Retina (tissue), 1 donor: ENCODE data around the gene RYR2.
"Not testable (repeated sequence)": the region's sequence is repeated elsewhere in the genome, so short reads cannot be mapped to it uniquely, and the experiment has no call there.

Experiments used
- DNase-seq: peaks from one replicate; pipeline ENCODE4 v3.0.0-alpha.2; 2016

RYR2 gene

DNA sequence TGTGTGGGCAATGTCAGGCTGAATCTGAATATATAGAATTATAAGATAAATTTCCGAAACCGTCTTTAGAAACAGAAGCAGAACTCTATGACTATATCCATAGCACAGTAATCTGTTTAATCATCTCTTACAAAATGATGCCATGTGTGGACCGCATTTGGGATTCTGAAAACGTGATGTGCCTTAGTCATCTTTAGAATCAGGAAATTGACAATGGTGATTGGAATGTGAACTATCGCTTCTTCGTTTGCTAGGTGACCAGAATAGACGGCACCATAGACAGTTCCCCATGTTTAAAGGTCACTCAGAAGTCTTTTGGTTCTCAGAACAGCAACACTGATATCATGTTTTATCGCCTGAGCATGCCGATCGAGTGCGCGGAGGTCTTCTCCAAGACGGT, 548.4 kb downstream of the RYR2 start:
- no peak for DNase-seq

DNA sequence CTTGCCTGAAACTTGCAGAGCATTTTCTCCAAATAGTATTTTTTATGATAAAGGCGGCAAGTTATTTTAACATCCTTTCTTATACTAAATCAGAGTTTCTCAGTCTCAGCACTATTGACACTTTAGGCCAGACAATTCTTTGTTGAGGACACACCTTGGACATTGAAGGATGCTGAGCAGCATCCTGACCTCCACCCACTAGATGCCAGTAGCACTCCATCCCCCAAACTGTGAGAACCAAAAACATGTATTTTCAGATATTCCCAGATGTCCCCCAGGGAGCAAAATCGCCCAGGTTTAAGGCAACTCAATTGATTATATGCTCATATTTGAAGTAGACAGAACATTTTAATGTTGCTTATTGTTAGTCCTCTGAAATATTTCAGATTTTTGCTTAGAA, 549.4 kb downstream of the RYR2 start:
- DNase-seq, result no peak

DNA sequence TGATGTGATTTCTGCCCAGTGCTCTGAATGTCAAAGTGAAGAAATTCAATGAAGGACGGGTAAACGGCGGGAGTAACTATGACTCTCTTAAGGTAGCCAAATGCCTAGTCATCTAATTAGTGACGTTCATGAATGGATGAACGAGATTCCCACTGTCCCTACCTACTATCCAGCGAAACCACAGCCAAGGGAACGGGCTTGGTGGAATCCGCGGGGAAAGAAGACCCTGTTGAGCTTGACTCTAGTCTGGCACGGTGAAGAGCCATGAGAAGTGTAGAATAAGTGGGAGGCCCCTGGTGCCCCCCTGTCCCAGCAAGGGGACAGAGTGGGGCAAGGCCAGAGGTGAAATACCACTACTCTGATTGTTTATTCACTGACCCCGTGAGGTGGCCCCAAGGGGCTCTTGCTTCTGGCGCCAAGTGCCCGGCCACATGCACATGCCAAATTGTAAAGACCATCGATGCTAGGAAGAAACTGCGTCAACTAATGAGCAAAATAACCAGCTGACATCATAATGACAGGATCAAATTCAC, 561.1 kb downstream of the RYR2 start:
- DNase-seq, result not testable (repeated sequence)

DNA sequence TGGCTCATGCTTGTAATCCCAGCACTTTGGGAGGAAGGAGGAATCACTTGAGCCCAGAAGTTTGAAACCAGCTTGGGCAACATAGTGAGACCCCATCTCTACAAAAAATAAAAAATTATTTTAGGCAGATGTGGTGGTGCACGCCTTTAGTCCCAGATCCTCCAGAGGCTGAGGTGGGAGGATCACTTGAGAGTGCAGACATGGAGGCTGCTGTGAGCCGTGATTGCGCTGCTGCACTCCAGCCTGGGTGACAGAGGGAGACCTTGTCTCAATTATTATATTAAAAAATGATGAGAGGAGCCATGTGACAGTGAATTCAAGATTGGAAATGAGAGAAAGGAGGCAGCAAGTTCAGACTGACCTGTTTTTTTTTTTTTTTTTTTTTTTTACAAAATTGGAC, 566.4 kb downstream of the RYR2 start:
- no peak for DNase-seq

DNA sequence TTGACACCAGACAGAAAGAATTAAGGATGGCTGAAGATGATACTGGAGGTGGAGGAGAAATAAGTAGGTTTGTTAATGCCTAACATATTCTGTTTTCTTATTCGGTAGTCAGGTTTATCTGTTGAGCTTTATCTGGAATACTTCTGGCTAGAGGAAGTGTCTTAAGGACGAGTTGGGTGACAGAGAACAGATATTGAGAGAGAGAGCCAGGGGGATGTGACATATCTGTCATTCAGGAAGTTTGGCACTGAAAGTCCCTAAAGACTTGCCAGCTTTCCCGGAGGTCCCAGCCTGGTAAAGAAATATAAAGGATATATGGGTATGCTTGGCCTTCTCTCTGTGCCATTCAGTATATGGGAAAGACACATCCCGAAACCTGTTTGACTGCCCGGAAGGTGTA, 568.2 kb downstream of the RYR2 start:
- no peak for DNase-seq

DNA sequence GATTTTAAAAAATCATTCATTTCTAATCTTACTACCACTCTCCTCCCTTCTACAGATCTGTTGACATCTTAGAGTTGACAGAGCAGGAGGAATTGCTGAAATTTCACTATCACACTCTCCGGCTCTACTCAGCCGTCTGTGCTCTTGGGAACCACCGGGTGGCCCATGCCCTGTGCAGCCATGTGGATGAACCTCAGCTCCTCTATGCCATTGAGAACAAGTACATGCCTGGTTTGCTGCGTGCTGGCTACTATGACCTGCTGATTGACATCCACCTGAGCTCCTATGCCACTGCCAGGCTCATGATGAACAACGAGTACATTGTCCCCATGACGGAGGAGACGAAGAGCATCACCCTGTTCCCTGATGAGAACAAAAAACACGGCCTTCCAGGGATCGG, 572.0 kb downstream of the RYR2 start:
- DNase-seq, result peak; percentile 15

DNA sequence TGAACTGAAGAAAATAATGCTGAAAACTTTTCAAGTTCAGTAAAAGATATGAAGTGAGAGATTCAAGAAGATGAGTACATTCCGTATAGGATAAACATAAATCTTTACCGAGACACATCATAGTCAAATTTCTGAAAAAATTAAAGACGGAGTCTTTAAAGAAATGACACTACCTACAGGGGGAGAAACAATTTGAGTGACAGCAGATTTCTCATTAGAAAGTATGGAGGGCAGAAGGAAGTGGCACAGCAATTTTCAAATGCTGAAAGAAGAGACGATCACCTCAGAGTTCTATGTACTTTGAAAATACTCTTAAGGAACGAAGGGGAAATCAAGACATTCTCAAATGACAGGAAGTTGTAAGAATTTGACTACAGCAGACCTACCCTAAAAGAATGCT, 577.6 kb downstream of the RYR2 start:
- no peak for DNase-seq

DNA sequence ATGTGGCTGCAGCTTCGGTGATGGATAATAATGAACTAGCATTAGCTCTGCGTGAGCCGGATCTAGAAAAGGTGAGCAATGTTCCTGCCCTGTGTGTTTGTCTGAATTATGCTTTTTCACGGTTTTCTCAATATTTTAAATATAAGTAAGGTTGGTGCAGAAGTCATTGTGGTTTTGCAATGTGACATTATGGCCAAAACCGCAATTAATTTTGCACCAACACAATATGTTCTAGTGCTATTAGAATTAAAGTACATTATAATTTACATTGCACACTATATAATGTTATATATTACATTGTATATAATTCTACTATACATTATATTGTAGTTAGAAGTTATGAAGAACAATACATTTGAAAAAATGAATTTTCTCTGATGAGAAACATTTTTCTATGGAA, 592.9 kb downstream of the RYR2 start:
- no peak for DNase-seq

DNA sequence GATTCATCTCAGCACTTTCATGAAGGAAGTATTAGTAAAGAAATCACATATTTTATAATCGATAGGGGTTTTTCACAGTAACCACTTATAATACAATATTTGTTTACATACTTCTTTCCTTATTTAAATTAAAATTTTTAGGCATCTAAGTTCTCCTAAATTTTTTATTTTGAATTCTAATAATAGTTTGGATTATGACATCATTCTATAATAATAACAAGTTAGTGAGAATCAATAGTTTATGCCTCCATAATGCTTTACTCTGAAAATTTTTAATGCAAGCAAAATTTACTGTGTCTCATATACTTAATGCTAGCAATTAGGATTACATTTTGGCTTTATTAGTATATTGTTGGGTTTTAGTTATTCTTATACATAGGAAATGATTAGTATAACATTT, 596.6 kb downstream of the RYR2 start:
- DNase-seq, result no peak

DNA sequence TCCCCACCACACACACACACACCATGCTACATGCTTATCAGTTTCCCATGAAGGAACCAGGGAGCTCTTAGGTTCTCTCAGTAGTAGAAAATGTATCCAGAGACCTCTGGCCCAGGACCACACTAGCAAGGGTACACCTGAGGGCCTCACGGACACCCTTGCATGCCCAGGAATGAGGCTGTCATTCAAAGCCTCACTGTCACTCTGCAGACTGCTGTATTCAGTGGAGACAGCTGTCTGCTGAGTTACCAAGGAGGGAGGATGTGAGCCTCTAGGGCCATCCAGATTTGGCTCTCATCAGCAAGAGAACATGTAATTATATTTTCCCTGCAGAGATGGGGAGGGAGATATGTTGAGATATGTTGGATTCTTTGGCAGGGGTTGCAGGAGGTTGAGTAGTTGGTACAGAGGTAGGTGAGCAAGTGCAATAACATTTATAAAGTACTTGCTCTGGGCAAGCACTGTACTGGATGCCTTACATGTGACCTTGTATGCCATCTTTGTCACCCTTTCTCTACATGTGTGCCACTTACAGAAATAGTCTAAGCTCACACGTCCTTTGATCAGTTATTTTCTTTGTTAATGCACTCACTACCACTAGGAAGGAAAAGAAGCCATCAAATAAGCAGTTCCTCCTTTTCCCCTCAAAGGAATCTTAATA, 598.2 kb downstream of the RYR2 start:
- DNase-seq, result no peak

DNA sequence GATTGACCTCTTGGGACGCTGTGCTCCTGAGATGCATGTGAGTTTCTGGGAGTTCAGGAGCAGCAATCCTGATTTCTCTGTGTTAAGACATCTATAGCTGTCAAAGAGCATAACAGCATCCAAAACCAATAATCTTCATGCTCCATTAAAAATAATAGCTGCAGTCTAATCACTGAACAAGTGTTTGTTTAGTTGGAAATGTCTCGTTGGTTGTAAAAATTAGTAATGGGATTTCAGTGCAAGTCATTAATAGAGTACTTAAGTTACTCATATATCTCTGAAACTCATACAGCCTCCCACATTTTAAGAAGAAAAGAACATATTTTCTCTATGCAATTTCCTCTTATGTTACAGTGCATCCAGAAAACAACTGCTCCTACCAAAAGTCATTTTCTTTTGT, 599.0 kb downstream of the RYR2 start:
- DNase-seq, result no peak

DNA sequence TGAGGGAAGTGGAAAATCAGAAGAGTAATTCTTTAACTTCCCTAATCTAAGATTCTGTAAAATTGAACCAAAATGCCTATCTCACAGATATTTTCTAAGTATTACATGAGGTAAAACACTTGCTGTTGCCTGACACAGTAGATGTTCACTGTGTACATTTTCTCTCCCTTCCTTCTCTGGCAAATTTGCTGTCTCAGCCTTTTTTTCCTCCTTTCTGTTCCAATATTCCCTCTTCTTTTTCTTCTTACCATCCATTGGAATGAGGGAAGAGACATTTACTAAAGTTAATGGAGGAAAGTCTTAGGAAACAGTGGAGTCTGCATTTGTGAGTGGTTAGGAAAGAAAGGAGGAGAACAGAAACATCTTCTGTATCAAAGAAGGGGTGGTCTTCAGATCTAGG, 608.8 kb downstream of the RYR2 start:
- DNase-seq, result no peak

DNA sequence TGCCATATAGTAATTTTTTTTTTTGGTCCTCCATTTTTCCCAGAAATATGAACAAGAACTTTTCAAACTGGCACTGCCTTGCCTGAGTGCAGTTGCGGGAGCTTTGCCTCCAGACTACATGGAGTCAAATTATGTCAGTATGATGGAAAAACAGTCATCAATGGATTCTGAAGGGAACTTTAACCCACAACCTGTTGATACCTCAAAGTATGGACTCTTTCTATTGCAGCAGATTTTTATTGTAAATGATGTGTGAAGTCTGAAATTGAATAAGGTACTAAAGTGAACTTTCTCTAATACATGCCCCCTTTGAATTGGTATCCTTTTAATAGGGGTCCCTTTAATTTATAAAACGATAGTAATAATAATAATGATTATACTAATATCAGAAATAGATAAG, 613.8 kb downstream of the RYR2 start:
- no peak for DNase-seq

DNA sequence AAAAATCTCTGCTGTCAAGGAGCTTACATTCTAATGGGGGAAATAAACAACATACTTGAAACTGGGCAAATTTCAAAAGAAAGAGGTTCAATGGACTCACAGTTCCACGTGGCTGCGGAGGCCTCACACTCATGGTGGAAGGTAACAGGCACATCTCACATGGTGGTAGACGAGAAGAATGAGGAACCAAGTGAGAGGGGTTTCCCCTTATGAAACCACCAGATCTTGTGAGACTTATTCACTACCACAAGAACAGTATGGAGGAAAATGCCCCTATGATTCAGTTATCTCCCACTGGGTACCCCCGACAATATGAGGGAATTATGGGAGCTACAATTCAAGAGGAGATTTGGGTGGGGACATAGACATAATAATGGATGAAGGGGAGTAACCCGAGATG, 622.4 kb downstream of the RYR2 start:
- DNase-seq, result no peak

DNA sequence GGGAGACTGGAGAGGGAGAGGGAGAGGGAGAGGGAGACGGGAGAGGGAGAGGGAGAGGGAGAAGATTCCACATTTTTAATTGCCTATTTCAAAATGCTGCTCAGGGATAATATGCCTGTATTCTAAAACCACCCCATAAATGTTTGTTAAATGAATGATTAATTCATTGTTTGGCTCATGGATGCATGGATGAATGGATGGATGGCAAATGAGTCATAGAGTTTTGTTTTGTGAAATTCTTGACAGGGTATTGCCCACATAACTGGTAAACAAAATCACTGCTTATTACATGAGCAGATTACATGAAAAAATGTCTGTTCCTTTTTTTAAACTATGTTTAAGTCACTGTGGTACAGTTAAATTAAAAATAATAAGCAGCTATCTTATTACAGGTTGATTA, 628.3 kb downstream of the RYR2 start:
- DNase-seq, result no peak

DNA sequence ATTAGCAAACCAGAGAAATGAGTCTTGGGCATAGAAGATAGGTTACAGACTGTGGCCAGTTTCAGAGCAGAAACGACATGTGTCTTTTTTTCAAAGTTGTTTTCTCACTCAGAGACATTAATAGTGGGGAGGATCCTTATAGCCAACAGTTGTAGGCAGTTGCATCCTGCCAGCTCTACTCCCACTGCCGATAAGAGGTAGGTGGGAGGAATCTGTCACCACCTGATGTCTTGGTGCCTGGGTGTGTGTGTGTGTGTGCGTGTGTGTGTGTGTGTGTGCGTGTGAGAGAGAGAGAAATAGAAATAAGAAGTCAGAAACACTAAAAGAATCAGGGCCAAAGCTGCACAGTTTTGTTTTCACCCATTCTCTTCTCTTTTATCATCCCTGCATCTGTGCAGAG, 629.3 kb downstream of the RYR2 start:
- no peak for DNase-seq

DNA sequence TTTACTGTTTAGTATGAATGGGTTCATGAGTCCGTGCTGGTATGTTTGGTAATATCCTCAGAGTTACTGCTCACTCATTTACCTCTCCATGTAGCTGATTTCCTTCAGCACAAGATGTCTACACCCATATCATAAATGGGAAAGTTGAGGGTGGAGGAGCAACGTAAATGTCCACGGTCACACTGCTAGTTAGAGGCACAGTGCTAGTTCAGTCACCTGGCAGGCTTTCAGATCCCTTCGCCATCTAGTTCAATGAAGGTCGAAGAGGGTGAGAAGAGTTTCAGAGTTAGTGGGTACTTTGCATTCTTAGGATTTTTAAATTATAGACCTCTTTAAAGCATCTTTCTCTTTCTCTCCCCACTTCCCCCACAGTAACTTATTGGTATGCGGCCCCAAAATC, 630.0 kb downstream of the RYR2 start:
- no peak for DNase-seq

DNA sequence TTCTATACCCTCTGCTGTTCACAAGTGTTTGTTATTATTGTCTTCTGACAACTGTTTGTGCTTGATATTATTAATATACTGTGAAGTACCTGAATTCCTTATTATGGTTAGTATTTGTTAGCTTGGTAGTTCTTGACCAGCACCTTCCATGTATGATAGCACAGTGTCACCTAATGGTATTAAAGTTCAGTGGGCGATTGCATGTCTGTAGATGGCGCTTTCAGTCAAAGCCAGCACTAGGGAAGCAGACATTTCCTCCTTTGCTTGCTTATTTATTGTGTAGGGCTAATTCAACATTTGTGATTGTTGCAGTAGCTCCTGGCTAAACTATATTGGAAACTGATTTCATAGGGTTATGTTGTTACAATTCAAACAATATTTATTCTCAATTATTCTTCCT, 630.8 kb downstream of the RYR2 start:
- no peak for DNase-seq

DNA sequence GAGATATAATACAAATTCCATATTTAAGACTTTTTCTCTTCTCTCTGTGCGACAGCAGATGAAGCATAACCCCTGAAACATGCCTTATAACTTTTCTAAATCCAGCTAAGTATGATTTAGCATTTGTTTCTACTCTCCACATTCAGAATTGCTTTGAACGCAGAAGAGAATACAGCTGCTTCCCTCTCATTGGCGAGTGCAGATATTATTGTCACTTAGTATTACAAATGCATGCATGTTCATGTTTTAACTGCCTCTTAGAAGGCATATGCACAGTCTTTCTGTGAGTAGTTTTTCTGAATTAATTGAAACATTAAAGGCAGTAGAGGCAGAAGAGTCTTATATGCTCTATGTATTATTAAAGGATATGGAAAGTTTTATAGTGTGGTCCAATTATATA, 631.6 kb downstream of the RYR2 start:
- DNase-seq, result no peak

DNA sequence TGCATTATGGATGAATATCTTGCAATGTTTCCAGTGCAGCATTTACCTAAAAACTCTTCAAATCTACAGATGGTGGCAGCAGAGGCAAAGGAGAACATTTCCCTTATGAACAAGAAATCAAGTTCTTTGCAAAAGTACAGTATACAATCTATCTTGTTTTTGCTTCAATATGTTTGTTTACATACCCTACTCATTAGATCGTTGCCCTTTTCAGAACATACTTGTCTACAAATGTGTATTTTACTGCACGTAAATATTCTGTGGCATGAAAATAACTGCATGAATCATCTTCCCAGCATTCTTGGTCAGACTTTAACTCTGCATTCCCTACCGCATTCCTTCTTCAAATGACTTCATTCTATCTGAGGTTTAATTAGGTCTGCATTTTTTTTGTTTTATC, 636.0 kb downstream of the RYR2 start:
- no peak for DNase-seq

DNA sequence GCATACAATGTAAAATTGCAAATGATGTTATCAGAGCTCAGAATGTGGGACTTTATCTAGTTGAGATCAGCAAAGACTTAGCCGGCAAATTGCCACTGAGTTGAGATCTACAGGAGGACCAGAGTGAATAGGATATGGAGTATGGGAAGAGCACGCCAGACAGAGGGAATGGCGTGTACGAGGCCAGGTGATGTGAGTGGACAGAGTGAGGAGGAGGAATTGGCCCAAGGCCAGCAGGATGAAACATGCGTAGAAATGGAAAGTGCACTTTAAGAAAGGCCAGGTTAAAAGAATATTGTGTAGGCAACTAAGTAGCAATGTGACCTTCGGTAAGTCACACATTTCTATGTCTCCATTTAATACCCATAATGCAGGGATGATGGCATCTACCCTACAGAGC, 637.7 kb downstream of the RYR2 start:
- no peak for DNase-seq

DNA sequence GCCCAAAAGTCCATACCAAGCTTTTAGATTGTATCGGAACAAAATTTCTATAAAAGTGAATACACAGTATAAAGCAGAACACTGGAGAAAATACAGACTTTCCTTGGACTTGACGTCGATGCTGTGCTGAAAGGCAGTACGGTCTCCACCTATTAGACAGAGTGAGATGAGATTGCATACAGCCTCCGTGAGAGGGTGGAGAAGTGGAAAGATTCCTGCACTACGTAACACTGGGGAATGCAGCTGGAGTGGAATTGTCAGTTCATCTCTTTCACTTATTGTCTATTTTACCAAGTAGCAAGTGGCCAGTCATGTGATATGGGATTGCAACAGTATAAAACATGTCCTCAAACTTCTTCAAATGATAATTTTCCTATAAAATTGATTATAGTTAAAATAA, 639.2 kb downstream of the RYR2 start:
- DNase-seq, result no peak

DNA sequence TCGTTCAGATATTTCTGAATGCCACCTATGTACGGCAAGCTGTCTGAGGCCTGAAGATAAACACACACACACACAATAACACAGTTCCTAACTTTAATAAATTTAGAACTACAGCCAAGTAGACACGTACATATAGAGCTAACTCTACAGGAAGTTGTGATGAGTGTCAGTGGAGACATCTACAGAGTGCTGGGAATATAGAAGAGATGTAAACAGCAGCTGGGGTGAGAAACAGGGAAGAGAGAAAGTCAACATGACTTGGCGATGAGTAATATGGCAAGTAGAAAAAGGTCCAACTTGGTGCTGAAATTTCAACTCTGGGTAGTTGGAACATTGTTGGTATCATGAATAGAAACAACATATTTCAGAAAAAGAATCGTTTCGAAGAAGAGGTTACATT, 642.3 kb downstream of the RYR2 start:
- no peak for DNase-seq

DNA sequence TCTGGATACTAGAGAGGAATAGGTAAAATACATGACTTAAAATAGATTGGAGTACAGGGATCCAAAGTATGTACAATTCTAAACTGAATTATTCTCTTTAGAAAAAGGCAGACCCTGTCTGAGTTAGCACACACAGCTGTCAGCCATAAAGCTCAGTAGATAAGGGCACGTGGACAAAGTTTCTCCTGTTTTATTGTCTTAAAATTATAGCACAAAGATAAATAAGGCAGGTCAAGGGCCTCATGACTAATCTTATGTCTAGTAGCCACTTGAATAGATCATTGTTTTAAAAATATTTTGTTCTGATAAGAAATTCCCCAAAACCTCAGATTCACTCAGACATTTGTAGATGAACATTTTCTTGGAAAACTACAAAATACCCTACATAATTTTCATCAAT, 643.6 kb downstream of the RYR2 start:
- no peak for DNase-seq

DNA sequence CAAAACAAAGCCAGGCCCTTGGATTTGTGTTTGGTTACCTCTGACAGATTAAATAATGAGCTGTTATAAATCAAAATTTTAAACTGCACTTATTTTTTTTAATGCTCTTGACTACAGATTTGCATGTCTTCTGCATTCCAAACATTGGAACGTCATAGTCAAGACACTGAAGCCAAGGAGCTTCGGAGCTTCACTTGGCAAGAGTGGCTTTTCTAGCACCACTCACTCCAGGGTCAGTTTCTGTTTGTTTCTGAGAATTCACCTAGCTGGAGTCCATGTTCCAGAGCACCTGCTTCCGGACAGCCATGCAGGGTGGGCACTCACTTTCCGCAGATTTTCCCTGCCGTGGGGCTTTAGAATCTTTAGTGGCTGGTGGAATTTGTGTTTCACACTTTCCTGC, 645.8 kb downstream of the RYR2 start:
- no peak for DNase-seq

DNA sequence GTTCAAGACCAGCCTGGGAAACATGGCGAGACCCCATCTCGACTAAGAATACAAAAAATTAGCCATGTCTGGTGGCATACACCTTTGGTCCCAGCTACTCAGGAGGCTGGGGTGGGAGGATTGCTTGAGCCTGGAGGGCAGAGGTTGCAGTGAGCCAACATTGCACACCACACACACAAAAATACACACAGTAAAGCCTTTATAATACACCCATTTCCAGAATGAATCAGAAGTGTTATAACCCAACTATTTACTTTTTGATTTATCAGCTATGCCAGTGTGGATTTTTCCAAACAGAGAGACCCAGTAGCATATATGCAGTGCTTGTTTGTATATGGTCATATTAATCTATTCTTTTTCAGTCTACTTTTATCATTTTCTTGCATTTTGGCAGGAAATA, 648.7 kb downstream of the RYR2 start:
- no peak for DNase-seq
